ENCODE results near the gene THTPA. TPM values are rescaled to one million over a fixed set of nuclear protein-coding genes. Genes with fewer than 3 reads are reported as not detected.
"Not testable (repeated sequence)": the region's sequence is repeated elsewhere in the genome, so short reads cannot be mapped to it uniquely, and the experiment has no call there.

THTPA gene
- total and polyA plus RNA-seq, 11 donors = 9.1 to 30.9 (median 18.9) TPM

GRCh38 chr14:23533652-23534435 is 22.2 kb upstream of the THTPA start:
- Histone ChIP-seq H3K4me3 (no peak overlapping the region), H3K27me3 (no peaks in the 10 kb centered on the region), H3K9me3 (no peaks in the 10 kb centered on the region), H3K36me3 (no peaks in the 10 kb centered on the region), H3K27ac (no peak overlapping the region), H3K4me1 (peaks cover 0 to 5% (median 0%) of the 10 kb centered on the region in 12 donors)
- TF ChIP-seq CTCF (IDR thresholded peaks at IDR 0.05) (no peak), POLR2A (IDR thresholded peaks at IDR 0.05) (no peak)
- WGBS, 4 donors = 94 to 96% (median 95%) methylated on average over 8 to 16 of the region's 16 CpGs
- intact Hi-C loops (cut with DNase I) = loop anchor here in 1 of 10 donors (10.0 kb wide), 1 partner anchor 49 kb away; no protein-coding TSS in a partner anchor
- no peak for DNase-seq
- no peak for ATAC-seq

GRCh38 chr14:23535943-23536342 is 20.1 kb upstream of the THTPA start:
- Histone ChIP-seq H3K27me3 (no peaks in the 10 kb centered on the region), H3K9me3 (no peaks in the 10 kb centered on the region), H3K4me3 (no peak overlapping the region), H3K36me3 (no peaks in the 10 kb centered on the region), H3K4me1 (peaks cover 0 to 4% (median 0%) of the 10 kb centered on the region in 12 donors), H3K27ac (no peak overlapping the region)
- WGBS, 4 donors = 71 to 74% (median 73%) methylated on average over 4 of the region's 4 CpGs
- intact Hi-C loops (cut with DNase I) = loop anchor here in 1 of 10 donors (10.0 kb wide), 1 partner anchor 51 kb away; no protein-coding TSS in a partner anchor
- DNase-seq = no peak
- TF ChIP-seq POLR2A (IDR thresholded peaks at IDR 0.05) (no peak), CTCF (IDR thresholded peaks at IDR 0.05) (no peak)
- ATAC-seq = no peak

GRCh38 chr14:23536494-23536893 is 19.6 kb upstream of the THTPA start:
- DNase-seq = no peak
- Histone ChIP-seq H3K27me3 (no peaks in the 10 kb centered on the region), H3K4me1 (peaks cover 0 to 4% (median 0%) of the 10 kb centered on the region in 12 donors), H3K9me3 (no peaks in the 10 kb centered on the region), H3K36me3 (no peaks in the 10 kb centered on the region), H3K4me3 (no peak overlapping the region), H3K27ac (no peak overlapping the region)
- intact Hi-C loops (cut with DNase I) = loop anchor here in 1 of 10 donors (10.0 kb wide), 1 partner anchor 52 kb away; no protein-coding TSS in a partner anchor
- WGBS, 4 donors = 79 to 87% (median 84%) methylated on average over 2 of the region's 2 CpGs
- no peak for ATAC-seq
- TF ChIP-seq CTCF (IDR thresholded peaks at IDR 0.05) (no peak), POLR2A (IDR thresholded peaks at IDR 0.05) (no peak)

GRCh38 chr14:23536906-23537305 is 19.2 kb upstream of the THTPA start:
- not testable (repeated sequence) for H3K9me3 ChIP-seq, H3K4me3 ChIP-seq, ATAC-seq, H3K36me3 ChIP-seq, H3K4me1 ChIP-seq, H3K27me3 ChIP-seq, DNase-seq, H3K27ac ChIP-seq
- 82 to 88% (median 87%) methylated on average over 6 of the region's 6 CpGs for WGBS, 4 donors
- intact Hi-C loops (cut with DNase I) = loop anchor here in 1 of 10 donors (10.0 kb wide), 1 partner anchor 52 kb away; no protein-coding TSS in a partner anchor
